NCI-H69 (cell line): ENCODE results near the gene PDE7B.

ENCODE experiments used
- DNase-seq: peaks from one replicate; lab custom pipeline; 2025; lab: John Stamatoyannopoulos, UW

PDE7B gene

DNA sequence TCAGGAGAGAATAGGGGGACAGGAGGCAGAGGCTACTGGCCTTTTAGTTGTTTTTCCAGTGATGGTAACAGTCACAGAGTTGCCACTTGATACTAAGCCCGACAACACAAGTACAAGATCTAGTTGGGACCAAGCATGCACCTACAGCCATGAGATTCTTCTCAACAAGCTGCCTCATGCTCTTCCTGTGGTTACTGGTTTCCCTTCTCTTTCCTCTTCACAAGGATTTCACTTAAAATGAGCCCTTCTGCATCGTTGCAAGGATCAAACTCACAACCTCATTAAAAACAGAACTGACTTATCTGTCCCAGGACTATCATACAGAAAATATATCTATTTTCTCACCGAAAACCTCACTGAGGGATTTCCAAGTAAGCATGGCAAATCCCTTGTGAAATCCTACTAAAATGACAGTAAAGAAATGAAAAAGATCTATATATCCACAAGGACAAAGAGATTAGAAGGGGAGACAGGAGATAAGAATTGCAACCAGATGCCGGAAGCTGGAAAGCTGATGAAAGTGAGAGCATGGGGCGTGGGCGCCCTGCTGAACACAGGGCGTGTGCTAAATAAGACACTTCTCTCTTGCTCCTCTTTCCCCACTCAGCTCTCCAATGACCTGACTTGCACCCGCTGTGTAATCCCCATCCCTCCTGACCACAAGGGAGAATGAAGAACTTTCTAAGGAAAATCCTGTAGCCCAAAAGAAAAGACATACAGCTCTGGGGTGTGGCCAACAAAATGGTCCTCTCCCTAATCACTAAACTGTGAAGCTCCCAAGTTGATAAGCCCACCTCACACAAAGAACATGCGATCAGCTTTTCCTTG is 385.2 kb downstream of the PDE7B start:
- DNase-seq, result no peak

GRCh38 chr6:136244061-136244616 is 392.6 kb downstream of the PDE7B start:
- DNase-seq, result no peak
